ENCODE results near the gene KIF1A.
"Not testable (repeated sequence)": the region's sequence is repeated elsewhere in the genome, so short reads cannot be mapped to it uniquely, and the experiment has no call there.

Gene KIF1A

DNA sequence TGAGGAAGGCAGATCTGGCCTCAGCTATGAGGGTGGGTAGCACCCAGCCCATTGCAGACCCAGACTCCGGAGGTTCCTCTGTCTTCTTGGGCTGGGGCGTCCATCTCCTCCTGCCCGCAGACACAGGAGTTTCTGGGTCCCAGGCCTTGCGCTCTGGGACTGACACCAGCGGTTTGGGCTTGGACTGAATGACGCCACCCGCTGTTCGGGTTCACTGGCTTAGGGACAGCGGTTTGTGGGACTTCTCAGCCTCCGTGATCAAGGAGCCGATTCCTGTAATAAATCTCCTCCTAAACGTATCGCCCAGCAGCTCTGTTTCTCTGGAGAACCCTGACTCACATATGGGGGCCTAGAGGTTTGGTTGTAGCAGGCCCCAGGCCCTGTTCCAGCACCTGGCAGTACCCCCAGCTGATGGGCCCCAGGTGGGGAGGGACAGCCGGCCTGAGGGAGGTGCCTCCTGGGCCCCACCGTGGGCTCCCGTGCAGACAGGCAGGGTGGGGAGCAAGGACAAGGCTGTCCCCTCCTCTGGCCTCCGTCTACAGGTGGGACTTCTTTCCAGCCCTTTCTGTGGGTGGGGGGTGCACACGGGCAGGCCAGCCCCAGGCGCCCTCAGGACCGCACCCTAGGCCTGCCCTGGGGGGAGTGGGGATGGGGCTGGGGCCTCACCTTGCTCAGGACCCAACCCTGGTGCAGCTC is 132.8 kb downstream of the KIF1A start:
- DNase-seq (ENCODE audit: low spot score), result no peak

DNA sequence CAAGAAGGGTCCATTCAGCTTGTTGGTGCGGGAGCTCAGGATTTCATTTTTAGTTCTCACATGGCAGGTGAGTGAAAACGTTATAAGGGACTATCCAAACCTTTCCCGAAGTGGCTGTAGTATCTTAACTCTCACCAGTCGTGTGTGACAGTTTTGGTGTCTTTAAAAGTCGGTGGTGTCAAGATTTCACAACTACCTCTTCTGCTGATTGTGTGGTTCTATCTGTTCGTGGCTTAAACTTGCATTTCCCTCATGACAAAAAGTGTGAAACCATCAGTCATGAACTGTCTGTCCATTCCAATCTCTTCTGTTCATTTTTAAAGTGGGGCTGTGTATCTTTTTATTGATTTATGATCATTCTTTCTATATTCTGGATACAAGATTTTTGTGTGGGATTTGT is 133.6 kb downstream of the KIF1A start:
- DNase-seq (ENCODE audit: low spot score), result no peak

DNA sequence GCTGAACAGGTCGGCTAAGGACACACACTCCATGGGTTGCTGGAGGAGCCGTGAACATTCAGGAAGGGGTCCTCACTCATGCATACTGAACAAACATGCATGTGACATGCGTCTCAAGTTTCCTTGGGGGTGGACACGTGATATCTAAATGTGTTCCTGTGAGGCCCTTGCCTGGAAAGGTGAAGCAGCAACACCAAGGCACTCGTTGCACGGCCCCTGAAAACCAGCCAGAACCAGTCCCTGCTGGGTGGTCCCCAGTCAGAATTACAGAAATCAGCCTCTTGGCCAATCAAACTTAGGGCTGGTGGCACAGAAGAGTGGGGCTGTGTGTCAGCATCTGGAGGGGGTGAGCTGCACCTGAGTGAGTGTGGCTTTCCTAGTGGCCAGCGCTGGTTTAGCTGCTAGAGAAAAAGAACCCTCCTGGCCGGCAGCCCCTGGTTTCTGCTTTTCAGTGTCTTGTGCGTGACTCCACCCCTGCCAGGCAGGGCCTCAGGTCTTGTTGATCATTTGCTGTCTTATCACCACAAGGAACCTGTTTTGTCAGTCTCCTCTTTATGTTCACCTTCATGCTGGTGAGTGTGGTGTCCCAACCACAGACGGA is 134.1 kb downstream of the KIF1A start:
- no peak for DNase-seq (ENCODE audit: low spot score)

DNA sequence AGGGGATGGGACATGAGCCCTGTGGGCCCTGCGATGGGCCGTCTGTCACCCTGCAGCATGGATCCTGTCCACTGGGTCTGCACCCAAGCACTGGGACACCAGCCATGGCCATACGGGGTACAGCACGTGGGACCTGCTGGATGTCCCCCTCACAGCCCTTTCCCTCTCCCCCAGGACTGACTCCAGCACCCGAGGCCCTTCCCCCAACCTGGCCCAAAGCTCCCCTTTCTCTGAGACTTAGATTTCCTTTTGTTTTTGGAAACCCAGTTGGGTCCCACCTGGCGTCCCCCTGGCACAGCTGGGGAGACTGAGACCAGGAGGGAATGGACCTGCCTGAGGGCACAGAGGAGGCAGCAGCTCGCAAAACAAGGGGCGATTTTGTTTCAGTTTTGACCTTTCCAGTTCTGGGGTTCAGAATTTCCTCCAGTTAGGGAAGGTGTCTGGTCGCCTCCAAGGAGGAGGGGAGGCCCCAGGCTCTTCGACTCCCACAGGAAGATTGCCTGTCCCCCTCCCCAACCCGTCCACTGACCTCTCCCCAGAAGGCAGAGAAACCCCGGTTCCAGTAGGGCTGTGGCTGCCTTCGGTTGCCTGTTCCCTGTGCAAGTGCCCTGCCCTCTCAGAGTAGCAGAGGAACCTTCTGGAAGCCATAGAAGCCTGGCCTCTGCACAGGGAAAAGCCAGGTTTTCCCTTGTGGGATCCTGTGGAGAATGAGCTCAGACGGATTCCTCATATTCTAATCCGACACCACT is 135.9 kb downstream of the KIF1A start:
- not testable (repeated sequence) for DNase-seq (ENCODE audit: low spot score)

DNA sequence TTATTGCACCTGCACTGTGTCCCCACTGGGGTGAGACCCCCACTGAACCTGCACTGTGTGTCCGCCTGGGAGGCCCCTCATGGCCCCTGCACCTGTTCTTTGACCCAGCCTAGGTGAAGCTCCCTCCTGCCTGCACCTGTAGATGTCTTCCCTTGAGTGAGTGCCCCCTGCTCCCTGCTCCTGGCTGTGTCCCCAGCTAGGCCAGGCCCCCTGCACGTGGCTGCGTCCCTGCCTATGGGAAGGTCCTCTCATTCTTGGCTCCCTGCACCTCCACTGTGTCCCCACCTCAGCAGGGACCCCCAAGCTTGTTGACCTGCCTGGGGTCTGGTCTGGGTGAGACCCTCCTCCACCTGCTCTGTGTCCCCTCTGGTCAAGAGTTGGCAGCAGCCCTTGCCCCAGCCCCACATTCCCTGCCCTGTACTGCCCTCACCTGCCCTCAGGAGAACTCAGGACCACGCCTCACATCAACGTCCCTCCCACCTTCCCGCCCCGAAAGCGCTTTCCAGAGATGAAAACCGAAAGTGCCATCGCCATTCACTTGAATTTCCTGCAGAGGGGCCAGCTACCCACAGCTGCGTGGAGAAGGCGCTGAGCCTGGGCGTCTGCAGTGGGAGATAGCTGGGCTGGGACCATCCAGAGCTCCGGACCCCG is 136.6 kb downstream of the KIF1A start:
- DNase-seq (ENCODE audit: low spot score), result not testable (repeated sequence)

DNA sequence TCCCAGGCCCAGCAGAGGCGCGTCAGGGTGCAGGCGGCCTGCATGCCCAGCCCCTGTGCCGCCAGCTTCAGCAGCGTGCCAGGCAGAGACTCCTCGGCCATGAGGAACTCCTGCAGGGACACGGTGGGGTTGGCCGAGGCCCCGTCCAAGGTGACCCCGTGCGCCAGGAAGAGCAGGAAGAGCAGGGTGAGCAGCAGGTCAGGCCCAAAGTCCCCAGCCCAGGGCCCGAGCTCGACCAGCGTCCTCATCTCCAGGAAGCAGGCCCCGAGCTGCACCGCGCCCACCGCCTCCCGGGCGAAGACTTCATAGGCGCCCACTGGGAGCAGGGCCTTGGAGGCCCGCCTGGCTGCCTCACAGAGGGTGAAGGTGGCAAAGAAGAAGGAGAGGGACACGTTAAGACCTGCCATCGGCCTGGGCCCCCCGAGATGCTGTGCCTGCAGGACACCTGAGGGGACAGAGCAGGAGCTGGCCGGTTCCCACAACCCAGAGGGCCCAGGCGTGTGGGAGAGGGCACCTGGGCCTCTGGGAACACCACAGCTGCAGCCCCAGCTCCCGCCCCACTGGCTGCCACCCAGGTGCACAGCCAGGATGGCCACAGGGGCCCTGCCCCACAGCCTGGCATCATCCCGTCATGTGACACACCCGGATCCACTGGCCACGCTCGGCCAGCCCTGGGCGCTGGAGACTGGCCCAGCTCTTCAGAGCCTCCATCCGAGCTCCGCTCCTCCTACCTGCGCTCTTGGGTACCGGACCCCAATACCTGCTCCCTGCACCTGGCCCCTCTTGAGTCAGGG is 137.4 kb downstream of the KIF1A start, which contains the start of gene AQP12B:
Gene AQP12B (minus strand): TSS at position 455 of the 794 bp plus-strand sequence. CDS start 48 bp downstream, at position 407.
- DNase-seq (ENCODE audit: low spot score), result not testable (repeated sequence)

DNA sequence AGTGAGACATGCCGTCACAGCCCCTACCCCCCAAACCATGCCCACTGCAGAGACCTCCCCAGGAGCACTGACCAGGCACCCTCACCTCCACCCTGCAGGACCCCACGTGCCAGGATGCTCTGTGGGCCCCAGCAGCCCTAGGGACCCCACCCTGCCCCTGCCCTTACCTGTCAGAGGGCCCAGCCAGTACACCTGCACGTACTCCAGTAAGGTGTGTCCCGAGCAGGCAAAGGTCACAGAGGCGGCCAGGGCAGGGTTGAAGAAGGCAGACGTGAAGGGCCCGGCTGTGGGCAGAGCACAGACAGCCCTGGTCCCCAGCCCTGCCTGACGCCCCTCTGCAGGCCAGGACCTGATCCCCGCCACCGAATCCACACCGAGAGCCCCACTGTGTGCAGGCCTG is 139.8 kb downstream of the KIF1A start:
- not testable (repeated sequence) for DNase-seq (ENCODE audit: low spot score)

DNA sequence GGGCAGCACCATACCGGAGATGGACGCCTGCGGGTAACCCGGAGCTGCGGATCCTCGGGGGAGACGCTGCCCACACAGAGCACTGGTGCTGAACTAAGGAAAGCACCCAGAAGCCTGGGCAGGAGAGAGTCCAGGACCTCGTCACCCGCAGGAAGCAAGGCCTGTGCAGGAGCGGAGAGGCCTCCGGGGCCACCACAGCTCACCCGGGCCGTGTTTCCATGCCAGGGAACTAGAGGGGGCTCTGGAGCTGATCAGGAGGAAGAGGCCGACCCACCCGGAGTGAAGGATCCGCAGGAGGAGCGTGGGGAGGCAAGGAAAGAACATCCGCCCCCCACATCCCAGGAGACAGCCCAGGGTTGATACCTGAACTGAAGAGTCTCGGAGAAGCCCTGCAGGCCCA is 141.1 kb downstream of the KIF1A start:
- DNase-seq (ENCODE audit: low spot score), result not testable (repeated sequence)

DNA sequence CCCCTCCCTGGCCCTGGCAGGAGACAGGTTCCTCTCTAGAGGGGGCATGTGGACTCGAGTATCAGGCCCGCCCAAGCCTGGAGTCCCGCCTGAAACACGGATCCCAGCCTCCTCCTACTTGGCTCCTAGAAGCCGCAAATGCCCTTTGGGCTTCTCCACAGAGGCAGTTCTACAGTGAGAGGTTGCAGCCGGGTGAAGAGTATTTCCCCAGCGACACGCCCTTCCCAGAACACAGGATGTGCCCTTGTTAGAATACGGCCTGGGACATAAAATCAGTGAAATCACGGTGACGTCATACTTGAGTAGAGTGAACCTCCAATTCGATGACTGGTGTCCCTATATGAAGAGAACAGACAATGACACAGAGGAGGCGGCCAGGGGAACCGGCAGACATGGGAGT is 142.0 kb downstream of the KIF1A start:
- not testable (repeated sequence) for DNase-seq (ENCODE audit: low spot score)

DNA sequence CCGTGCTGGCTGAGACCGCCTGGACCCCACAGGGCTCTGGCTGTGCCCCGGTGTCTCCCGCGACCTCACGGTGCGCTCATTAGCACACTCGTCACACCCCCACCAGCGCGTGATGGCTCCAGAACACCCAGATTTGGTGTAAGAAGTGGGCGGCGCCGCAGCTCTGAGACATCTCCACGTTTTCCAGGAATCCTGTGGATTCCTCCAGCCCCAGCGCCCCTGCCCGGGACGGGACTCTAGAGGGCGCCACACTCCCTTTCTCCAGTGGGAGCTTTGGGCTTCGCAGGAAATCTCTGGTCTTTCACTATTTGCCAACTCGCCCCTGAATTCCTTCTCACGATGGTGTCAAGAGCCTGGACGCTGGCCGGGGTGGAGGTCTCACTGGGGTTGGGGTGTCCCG is 144.7 kb downstream of the KIF1A start:
- not testable (repeated sequence) for DNase-seq (ENCODE audit: low spot score)

DNA sequence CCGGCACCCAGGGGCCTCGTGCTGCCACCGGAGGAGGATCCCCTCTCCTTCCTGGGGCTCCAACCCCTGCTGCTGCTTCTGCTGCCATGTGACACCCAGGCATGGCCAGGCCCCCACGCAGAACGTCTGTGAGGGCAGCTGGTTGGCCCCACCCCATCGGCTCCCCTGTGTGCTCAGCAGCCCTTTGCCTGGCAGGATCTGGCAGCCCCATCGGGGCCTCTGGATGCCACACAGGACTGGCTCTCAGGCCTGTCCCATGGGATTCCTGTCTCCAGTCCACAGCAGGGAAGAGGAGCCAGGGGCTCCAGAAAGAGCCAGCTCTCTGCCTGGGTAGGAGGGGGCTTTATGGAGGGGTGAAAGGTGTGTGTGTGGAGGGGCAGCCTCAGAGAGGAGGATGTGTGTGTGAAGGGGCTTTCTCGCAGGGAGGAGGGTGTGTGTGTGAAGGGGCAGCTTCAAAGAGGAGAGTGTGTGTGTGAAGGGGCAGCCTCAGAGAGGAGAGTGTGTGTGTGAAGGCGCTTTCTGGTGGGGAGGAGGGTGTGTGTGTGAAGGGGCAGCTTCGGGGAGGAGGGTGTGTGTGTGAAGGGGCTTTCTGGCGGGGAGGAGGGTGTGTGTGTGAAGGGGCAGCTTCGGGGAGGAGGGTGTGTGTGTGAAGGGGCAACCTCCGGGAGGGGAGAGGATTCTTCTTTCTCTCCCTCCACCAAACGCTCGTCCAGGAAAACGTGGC is 145.4 kb downstream of the KIF1A start:
- DNase-seq (ENCODE audit: low spot score), result not testable (repeated sequence)

DNA sequence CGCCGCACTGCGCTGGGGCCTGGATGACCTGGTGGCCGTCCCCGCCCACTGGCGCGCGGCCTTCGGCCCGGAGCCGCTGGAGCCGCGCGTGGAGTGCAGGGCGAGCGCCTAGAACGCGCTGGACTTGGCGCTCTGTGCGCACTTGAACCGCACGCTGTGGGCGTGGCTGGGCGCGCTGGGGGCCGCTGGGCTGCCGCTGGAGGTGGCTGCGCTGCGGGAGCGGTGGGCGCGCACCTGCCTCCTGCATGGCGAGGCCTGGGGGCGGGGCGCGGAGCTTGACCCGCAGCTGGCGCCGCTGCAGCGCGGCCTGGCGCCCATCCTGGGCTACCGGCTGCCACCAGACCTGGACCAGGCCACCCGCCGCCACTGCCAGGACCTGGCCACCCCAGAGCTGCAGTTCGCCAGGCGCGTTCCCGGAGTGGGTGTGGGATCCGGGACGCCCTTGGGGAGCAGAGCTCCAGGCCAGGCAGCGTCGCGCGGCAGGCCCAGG is 147.3 kb downstream of the KIF1A start:
- no peak for DNase-seq (ENCODE audit: low spot score)

DNA sequence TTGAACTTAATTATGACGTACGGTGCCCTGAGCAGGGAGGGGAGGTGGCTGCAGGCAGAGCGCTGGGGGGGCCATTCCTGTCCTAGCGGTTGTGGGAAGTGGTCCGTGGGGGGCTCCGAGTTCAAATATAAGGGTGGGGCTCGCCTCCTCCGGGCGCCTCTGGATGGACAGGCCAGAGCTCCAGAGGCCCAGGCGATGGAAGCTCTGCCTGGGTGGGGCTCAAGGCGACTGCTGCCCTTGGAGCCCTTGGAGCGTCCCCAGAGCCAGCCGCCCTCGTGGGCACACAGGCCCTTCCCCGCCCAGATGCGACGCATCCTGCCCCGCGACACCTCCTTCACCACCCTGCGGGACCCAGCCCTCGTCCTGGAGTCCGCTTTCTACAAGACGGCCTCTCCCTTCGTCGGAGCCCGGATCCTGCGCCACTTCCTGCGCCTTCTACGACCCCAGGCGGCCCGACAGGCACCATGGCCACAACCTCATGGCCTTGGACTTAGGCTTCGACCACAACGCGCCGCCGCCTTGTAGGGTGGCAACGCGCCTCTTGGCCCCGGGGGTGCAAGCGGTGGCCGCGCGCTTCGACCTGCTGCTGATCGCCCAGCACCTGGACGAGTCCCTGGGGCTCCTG is 147.8 kb downstream of the KIF1A start:
- no peak for DNase-seq (ENCODE audit: low spot score)

DNA sequence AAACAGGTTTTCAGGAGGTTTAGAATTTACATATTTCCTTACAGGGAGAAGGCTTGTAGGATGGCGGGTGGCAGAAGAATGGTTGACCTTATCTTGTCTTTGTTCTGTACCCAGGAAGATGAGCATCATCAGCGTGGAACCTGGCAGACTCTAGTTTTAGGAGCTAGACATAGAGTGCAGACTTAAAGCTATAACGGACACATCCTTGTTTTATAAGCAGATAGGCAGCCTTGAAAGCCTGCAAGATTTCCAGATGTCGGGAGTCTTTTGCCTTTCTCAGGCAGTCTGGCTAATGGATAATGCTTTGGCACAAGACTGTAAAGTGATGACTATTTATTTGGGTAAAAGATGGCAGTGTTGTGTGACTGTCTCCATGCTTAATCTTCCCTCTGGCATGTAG is 149.1 kb downstream of the KIF1A start:
- no peak for DNase-seq (ENCODE audit: low spot score)

DNA sequence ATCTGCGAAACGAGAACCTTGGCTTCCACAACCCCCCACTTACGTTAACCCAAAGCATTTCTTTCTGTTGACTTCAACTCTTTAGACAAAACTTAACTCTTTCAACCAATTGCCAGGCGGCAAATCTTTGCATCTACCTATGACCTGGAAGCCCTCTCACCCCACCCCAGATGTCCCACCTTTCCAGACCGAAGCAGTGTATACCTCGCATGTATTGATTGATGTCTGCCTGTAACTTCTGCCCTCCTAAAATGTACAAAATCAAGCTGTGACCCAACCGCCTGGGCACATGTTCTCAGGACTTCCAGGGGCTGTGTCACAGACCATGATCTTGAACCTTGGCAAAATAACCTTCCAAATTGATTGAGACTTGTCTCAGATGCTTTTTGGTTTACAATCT is 149.6 kb downstream of the KIF1A start:
- DNase-seq (ENCODE audit: low spot score), result no peak

DNA sequence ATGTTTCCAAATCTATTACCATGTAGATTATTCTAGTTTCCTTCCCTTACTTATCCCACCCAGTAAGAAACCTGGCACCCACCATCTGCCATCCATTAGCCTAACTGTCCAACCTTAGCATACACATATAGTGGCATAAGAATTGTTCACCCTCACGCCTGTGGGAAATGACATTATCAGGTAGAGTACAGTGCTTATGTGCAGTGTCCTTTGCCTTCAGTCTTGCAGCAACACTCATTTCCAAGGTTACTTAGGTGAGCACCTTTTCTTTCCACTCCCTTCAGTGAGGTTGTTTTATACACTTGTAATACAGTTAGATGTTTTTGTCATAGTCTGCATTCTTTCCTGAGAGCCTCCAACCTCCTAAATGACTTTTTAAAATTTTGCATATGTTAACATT is 155.4 kb downstream of the KIF1A start:
- no peak for DNase-seq (ENCODE audit: low spot score)
